Measurements from ENCODE around the gene GLRA3.
"Not testable (repeated sequence)": the region's sequence is repeated elsewhere in the genome, so short reads cannot be mapped to it uniquely, and the experiment has no call there.

The GLRA3 gene

GRCh38 chr4:174714393-174715211 is 114.4 kb downstream of the GLRA3 start:
- DNase-seq (ENCODE audit: low read depth, low spot score): peak; percentile 53

GRCh38 chr4:174713821-174714220 is 115.2 kb downstream of the GLRA3 start:
- DNase-seq (ENCODE audit: low read depth, low spot score): peak; percentile 13

GRCh38 chr4:174713181-174713580 is 115.9 kb downstream of the GLRA3 start:
- no peak for DNase-seq (ENCODE audit: low read depth, low spot score)

- no peak for DNase-seq (ENCODE audit: low read depth, low spot score)
Observed at GRCh38 chr4:174709526-174709925, 119.5 kb downstream of the GLRA3 start.

- DNase-seq (ENCODE audit: low read depth, low spot score): no peak
Observed at GRCh38 chr4:174708381-174708780, 120.7 kb downstream of the GLRA3 start.

- DNase-seq (ENCODE audit: low read depth, low spot score): no peak
Observed at GRCh38 chr4:174707902-174708301, 121.1 kb downstream of the GLRA3 start.

GRCh38 chr4:174707051-174707676 is 121.9 kb downstream of the GLRA3 start:
- no peak for DNase-seq (ENCODE audit: low read depth, low spot score)

- DNase-seq (ENCODE audit: low read depth, low spot score): peak; percentile 27
Observed at GRCh38 chr4:174702979-174703478, 126.0 kb downstream of the GLRA3 start.

GRCh38 chr4:174699654-174700053 is 129.4 kb downstream of the GLRA3 start:
- no peak for DNase-seq (ENCODE audit: low read depth, low spot score)

- no peak for DNase-seq (ENCODE audit: low read depth, low spot score)
Observed at GRCh38 chr4:174697896-174698295, 131.2 kb downstream of the GLRA3 start.

- DNase-seq (ENCODE audit: low read depth, low spot score): no peak
Observed at GRCh38 chr4:174697202-174697601, 131.8 kb downstream of the GLRA3 start.

- DNase-seq (ENCODE audit: low read depth, low spot score): no peak
Observed at GRCh38 chr4:174696657-174697056, 132.4 kb downstream of the GLRA3 start.

- DNase-seq (ENCODE audit: low read depth, low spot score): not testable (repeated sequence)
Observed at GRCh38 chr4:174691876-174692275, 137.2 kb downstream of the GLRA3 start.

- DNase-seq (ENCODE audit: low read depth, low spot score): no peak
Observed at GRCh38 chr4:174690665-174691064, 138.4 kb downstream of the GLRA3 start.

GRCh38 chr4:174689618-174690017 is 139.4 kb downstream of the GLRA3 start:
- no peak for DNase-seq (ENCODE audit: low read depth, low spot score)

- DNase-seq (ENCODE audit: low read depth, low spot score): no peak
Observed at GRCh38 chr4:174686826-174687225, 142.2 kb downstream of the GLRA3 start.

GRCh38 chr4:174681723-174682300 is 147.2 kb downstream of the GLRA3 start:
- DNase-seq (ENCODE audit: low read depth, low spot score): peak; percentile 45

GRCh38 chr4:174674305-174674840 is 154.7 kb downstream of the GLRA3 start:
- DNase-seq (ENCODE audit: low read depth, low spot score): no peak

GRCh38 chr4:174673865-174674264 is 155.2 kb downstream of the GLRA3 start:
- DNase-seq (ENCODE audit: low read depth, low spot score): no peak

- DNase-seq (ENCODE audit: low read depth, low spot score): peak; percentile 4
Observed at GRCh38 chr4:174672276-174672675, 156.8 kb downstream of the GLRA3 start.

GRCh38 chr4:174669270-174669669 is 159.8 kb downstream of the GLRA3 start:
- peak; percentile 55 for DNase-seq (ENCODE audit: low read depth, low spot score)

- DNase-seq (ENCODE audit: low read depth, low spot score): no peak
Observed at GRCh38 chr4:174665799-174666198, 163.2 kb downstream of the GLRA3 start.
